K562 (cell line): ENCODE data around the gene ZFAND3. TPM values are rescaled to one million over a fixed set of nuclear protein-coding genes. Genes with fewer than 3 reads are reported as not detected.
A peak's percentile ranks its signal among the peaks of the same experiment; 100 is the strongest.

ENCODE experiments used
- AFF1 ChIP-seq, 2 experiments: fragments of 450-650 bp; IDR thresholded peaks; 2 replicates each; pipeline ENCODE4 v1.6.1; 2018; ENCODE audit warnings: mild to moderate bottlenecking in 2 of 2, low read depth in 1 of 2; ENCODE audit not compliant: partially characterized antibody in 2 of 2
- RCOR1 ChIP-seq, 2 experiments: IDR thresholded peaks; 2 replicates each; pipeline ENCODE4 v1.6.1; 2012; ENCODE audit warnings: low read depth in 2 of 2, low read length in 2 of 2, borderline replicate concordance in 1 of 2, improper control_type of control experiment in 1 of 2
- SMARCA4 ChIP-seq: fragments of 450-650 bp; IDR thresholded peaks from 2 replicates; pipeline ENCODE4 v1.6.1; 2016
- YY1 ChIP-seq, 3 experiments: IDR thresholded peaks; 2 replicates each; pipeline ENCODE4 v1.6.1; 2011; ENCODE audit warnings: low read length in 2 of 3, mild to moderate bottlenecking in 2 of 3, moderate library complexity in 2 of 3, borderline replicate concordance in 1 of 3, control low read depth in 1 of 3, low read depth in 1 of 3; ENCODE audit not compliant: insufficient read depth in 3 of 3, insufficient replicate concordance in 2 of 3, control insufficient read depth in 1 of 3, insufficient read length in 1 of 3; ENCODE audit errors: extremely low read depth in 1 of 3
- ZNF76 ChIP-seq: fragments of 250-450 bp; sonication (Bioruptor Pico); IDR thresholded peaks from 2 replicates; pipeline ENCODE4 v1.4.0; 2020; ENCODE audit warnings: mild to moderate bottlenecking, moderate library complexity, borderline replicate concordance
- polyA plus RNA-seq, 8 experiments: library from polyadenylated mRNA; depleted of rRNA in 4 of 8; stranded (reverse) in 5 of 8; unstranded in 3 of 8; fragments of >200 nt; fragmentation: Nextera tagmentation in 2 of 8; fragmentation: Illumina TruSeq in 1 of 8; extraction: Ambion mirVana in 2 of 8; extraction: Trizol in 1 of 8; gene quantifications; 2 replicates each; pipeline versions ENCODE4 v1.2.1 to v1.2.3, GENCODE V29; 2011 to 2014; ENCODE audit warnings: inconsistent platforms in 1 of 8, missing spikeins in 1 of 8
- total RNA-seq, 7 experiments: library from RNA; depleted of rRNA in 6 of 7; stranded (reverse); fragments of >200 nt in 6 of 7; fragmentation: Illumina TruSeq in 2 of 7; extraction: Trizol in 2 of 7; gene quantifications; 2 replicates each; pipeline versions ENCODE4 v1.2.1 to v1.2.3, GENCODE V29; 2011 to 2021; ENCODE audit warnings: low replicate concordance in 1 of 7
- TF ChIP-seq, protein P1 (sequence below): IDR thresholded peaks from 2 replicates; pipeline ENCODE4 v1.6.1; 2012; ENCODE audit warnings: low read depth, low read length, improper control_type of control experiment, borderline replicate concordance
- TF ChIP-seq, protein P2 (sequence below): fragments of 450-650 bp; IDR thresholded peaks from 2 replicates; pipeline ENCODE4 v1.6.1; 2016; ENCODE audit warnings: mild to moderate bottlenecking, moderate library complexity

The ZFAND3 gene
- total and polyA plus RNA-seq, 9 of the 15 experiments (the other 6 are each of a cell fraction or from before 2014, with no cell fraction given), result 0.81 to 26.6 (median 11.8) TPM

DNA sequence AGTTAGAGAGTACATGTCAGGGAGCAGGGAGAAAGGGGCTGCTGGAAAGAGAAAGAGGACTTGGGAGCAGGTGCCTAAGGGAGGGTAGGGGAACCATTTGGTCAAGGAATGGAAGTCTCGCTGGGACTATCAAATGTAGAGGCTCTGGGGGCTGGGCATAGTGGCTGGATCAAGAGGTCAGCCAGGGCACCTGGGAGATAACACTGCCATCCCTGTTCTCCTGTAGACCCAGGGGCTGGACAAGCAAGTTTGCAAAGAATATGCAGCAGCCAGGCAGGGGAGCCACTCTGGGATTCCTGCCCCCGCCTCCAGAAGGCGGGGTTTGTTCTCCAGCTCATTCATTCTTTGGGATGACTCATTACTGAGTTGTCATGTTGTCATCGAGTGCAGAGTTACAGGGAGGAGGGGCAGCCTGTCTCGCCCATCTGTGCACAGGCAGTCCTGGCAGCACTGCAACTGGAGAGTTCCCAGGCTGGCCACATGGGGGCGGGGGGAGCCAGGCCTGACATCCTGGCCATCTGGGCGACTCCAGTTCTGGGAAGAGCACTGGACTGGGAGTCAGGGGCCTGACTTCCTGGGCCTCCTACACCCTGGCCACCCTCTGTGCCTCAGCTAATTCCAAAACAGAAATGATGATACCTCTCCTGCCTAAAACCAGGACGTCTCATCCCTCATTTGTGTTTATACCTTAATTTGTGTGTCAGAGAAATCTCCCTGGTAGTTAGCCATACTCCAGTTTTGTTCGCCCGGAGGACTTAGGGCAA is 28.2 kb upstream of the ZFAND3 start (continued):
- TF ChIP-seq RCOR1 (IDR thresholded peaks at IDR 0.05; ENCODE audit: borderline replicate concordance in 1 of 2, low read depth in 2 of 2, low read length in 2 of 2), result peak; percentile 66 to 86
- TF ChIP-seq, protein P1, sequence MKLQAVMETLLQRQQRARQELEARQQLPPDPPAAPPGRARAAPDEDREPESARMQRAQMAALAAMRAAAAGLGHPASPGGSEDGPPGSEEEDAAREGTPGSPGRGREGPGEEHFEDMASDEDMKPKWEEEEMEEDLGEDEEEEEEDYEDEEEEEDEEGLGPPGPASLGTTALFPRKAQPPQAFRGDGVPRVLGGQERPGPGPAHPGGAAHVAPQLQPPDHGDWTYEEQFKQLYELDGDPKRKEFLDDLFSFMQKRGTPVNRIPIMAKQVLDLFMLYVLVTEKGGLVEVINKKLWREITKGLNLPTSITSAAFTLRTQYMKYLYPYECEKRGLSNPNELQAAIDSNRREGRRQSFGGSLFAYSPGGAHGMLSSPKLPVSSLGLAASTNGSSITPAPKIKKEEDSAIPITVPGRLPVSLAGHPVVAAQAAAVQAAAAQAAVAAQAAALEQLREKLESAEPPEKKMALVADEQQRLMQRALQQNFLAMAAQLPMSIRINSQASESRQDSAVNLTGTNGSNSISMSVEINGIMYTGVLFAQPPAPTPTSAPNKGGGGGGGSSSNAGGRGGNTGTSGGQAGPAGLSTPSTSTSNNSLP, result peak; percentile 68; the same call in 1 of the 2 replicates
- TF ChIP-seq, protein P2, sequence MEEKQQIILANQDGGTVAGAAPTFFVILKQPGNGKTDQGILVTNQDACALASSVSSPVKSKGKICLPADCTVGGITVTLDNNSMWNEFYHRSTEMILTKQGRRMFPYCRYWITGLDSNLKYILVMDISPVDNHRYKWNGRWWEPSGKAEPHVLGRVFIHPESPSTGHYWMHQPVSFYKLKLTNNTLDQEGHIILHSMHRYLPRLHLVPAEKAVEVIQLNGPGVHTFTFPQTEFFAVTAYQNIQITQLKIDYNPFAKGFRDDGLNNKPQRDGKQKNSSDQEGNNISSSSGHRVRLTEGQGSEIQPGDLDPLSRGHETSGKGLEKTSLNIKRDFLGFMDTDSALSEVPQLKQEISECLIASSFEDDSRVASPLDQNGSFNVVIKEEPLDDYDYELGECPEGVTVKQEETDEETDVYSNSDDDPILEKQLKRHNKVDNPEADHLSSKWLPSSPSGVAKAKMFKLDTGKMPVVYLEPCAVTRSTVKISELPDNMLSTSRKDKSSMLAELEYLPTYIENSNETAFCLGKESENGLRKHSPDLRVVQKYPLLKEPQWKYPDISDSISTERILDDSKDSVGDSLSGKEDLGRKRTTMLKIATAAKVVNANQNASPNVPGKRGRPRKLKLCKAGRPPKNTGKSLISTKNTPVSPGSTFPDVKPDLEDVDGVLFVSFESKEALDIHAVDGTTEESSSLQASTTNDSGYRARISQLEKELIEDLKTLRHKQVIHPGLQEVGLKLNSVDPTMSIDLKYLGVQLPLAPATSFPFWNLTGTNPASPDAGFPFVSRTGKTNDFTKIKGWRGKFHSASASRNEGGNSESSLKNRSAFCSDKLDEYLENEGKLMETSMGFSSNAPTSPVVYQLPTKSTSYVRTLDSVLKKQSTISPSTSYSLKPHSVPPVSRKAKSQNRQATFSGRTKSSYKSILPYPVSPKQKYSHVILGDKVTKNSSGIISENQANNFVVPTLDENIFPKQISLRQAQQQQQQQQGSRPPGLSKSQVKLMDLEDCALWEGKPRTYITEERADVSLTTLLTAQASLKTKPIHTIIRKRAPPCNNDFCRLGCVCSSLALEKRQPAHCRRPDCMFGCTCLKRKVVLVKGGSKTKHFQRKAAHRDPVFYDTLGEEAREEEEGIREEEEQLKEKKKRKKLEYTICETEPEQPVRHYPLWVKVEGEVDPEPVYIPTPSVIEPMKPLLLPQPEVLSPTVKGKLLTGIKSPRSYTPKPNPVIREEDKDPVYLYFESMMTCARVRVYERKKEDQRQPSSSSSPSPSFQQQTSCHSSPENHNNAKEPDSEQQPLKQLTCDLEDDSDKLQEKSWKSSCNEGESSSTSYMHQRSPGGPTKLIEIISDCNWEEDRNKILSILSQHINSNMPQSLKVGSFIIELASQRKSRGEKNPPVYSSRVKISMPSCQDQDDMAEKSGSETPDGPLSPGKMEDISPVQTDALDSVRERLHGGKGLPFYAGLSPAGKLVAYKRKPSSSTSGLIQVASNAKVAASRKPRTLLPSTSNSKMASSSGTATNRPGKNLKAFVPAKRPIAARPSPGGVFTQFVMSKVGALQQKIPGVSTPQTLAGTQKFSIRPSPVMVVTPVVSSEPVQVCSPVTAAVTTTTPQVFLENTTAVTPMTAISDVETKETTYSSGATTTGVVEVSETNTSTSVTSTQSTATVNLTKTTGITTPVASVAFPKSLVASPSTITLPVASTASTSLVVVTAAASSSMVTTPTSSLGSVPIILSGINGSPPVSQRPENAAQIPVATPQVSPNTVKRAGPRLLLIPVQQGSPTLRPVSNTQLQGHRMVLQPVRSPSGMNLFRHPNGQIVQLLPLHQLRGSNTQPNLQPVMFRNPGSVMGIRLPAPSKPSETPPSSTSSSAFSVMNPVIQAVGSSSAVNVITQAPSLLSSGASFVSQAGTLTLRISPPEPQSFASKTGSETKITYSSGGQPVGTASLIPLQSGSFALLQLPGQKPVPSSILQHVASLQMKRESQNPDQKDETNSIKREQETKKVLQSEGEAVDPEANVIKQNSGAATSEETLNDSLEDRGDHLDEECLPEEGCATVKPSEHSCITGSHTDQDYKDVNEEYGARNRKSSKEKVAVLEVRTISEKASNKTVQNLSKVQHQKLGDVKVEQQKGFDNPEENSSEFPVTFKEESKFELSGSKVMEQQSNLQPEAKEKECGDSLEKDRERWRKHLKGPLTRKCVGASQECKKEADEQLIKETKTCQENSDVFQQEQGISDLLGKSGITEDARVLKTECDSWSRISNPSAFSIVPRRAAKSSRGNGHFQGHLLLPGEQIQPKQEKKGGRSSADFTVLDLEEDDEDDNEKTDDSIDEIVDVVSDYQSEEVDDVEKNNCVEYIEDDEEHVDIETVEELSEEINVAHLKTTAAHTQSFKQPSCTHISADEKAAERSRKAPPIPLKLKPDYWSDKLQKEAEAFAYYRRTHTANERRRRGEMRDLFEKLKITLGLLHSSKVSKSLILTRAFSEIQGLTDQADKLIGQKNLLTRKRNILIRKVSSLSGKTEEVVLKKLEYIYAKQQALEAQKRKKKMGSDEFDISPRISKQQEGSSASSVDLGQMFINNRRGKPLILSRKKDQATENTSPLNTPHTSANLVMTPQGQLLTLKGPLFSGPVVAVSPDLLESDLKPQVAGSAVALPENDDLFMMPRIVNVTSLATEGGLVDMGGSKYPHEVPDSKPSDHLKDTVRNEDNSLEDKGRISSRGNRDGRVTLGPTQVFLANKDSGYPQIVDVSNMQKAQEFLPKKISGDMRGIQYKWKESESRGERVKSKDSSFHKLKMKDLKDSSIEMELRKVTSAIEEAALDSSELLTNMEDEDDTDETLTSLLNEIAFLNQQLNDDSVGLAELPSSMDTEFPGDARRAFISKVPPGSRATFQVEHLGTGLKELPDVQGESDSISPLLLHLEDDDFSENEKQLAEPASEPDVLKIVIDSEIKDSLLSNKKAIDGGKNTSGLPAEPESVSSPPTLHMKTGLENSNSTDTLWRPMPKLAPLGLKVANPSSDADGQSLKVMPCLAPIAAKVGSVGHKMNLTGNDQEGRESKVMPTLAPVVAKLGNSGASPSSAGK, result no peak
- TF ChIP-seq AFF1 (IDR thresholded peaks at IDR 0.05; ENCODE audit: low read depth in 1 of 2, partially characterized antibody in 2 of 2), result peak in 1 of 2 experiments; percentile 30
- peak in 2 of 3 experiments; percentile 25 to 41 for TF ChIP-seq YY1 (IDR thresholded peaks at IDR 0.05; ENCODE audit: borderline replicate concordance in 1 of 3, control insufficient read depth in 1 of 3, extremely low read depth in 1 of 3, insufficient read depth in 3 of 3, insufficient read length in 1 of 3, insufficient replicate concordance in 2 of 3, low read depth in 1 of 3, low read length in 2 of 3)
- TF ChIP-seq ZNF76, result no peak
- peak; percentile 86 for TF ChIP-seq SMARCA4
